Ovary (tissue), 9 donors: ENCODE data around the gene TREML4. TPM values are rescaled to one million over a fixed set of nuclear protein-coding genes. Genes with fewer than 3 reads are reported as not detected.

Source experiments
- DNase-seq, 5 donors: peaks; one replicate each; pipeline ENCODE4 v3.0.0-alpha.2; 2019 to 2020
- H3K27ac ChIP-seq, 2 donors: fragments of 200-600 bp; one replicate each; pipeline versions ENCODE4 v1.5.1 to v1.8.0; 2019 to 2022
- H3K27me3 ChIP-seq: fragments of 200-600 bp; one replicate; pipeline ENCODE4 v1.8.0; 2022
- H3K36me3 ChIP-seq: fragments of 200-600 bp; sonication (generic); one replicate; pipeline ENCODE4 v1.5.1; 2019
- H3K4me1 ChIP-seq: one replicate; pipeline ENCODE4 v1.8.1; 2013; ENCODE audit warnings: mild to moderate bottlenecking, moderate library complexity; ENCODE audit not compliant: insufficient read depth
- H3K4me3 ChIP-seq: fragments of 200-600 bp; sonication (generic); one replicate; pipeline ENCODE4 v1.5.1; 2017
- H3K9me3 ChIP-seq, 2 donors: fragments of 200-600 bp in 1 of 2; sonication (generic) in 1 of 2; one replicate each; pipeline versions ENCODE4 v1.5.1 to v1.8.1; 2013 to 2019; ENCODE audit warnings: mild to moderate bottlenecking in 1 of 2, moderate library complexity in 1 of 2
- EP300 ChIP-seq: sonication (generic); formaldehyde crosslinking; IDR thresholded peaks from one replicate; pipeline ENCODE4 v1.6.1; 2017; ENCODE audit warnings: antibody characterized with exemption
- POLR2A ChIP-seq: fragments of 450-650 bp; IDR thresholded peaks from one replicate; pipeline ENCODE4 v1.6.1; 2017; ENCODE audit warnings: antibody characterized with exemption, mild to moderate bottlenecking, moderate library complexity
- WGBS, 3 donors: extraction: QIAGEN DNeasy Blood & Tissue Kit in 1 of 3; methylation state at CpG; one replicate each; pipeline versions ENCODE4 v1.1.5 to v1.1.7; 2013 to 2017; 5-methylcytosine and 5-hydroxymethylcytosine counted together
- intact Hi-C, 4 donors: fragments of 100-400 bp; cut with DNase I; formaldehyde crosslinking; loops; one replicate each; pipeline versions ENCODE4 v1.11.0 to v1.15.1; 2022 to 2023
- polyA plus RNA-seq, 2 donors: library from polyadenylated mRNA; stranded (reverse); fragments of 200-250 nt in 1 of 2; fragments of 350-450 nt in 1 of 2; fragmentation: Illumina TruSeq in 1 of 2; extraction: RNeasy Lipid Tissue Mini Kit (QIAGEN cat#74804) in 1 of 2; gene quantifications; one replicate each; pipeline ENCODE4 v1.2.3, GENCODE V29; 2013 to 2014
- total RNA-seq, 7 donors: library from RNA; depleted of rRNA in 2 of 7; stranded (reverse); fragments of >200 nt in 2 of 7; fragmentation: NEBNext Ultra II Directional in 3 of 7; extraction: Animal tissue kit (Norgen Biotek cat#: 25700) in 3 of 7; gene quantifications; one replicate each; pipeline versions ENCODE4 v1.1.0 to v1.2.4, GENCODE V29; 2016 to 2023
- TF ChIP-seq, protein P1 (sequence below), 3 donors: fragments of 450-650 bp in 2 of 3; fragments of 200-600 bp in 1 of 3; IDR thresholded peaks; one replicate each; pipeline versions ENCODE4 v1.5.1 to v1.8.0; 2016 to 2022; ENCODE audit warnings: antibody characterized with exemption in 3 of 3, mild to moderate bottlenecking in 1 of 3
- donor health status: DM: no; HTN: no; CAD: no; lungs with moderate emphysema.
- donor health status: DM: no; HTN: no; CAD: no.
- donor health status: Bipolar disorder and iron deficiency.
- donor health status: DM: yes; HTN: yes; CAD: no.
- donor health status: DM: no; HTN: no; CAD: no.
- donor health status: DM: yes; HTN: yes; CAD: no.

Gene TREML4
- total and polyA plus RNA-seq, 9 donors: not detected

DNA sequence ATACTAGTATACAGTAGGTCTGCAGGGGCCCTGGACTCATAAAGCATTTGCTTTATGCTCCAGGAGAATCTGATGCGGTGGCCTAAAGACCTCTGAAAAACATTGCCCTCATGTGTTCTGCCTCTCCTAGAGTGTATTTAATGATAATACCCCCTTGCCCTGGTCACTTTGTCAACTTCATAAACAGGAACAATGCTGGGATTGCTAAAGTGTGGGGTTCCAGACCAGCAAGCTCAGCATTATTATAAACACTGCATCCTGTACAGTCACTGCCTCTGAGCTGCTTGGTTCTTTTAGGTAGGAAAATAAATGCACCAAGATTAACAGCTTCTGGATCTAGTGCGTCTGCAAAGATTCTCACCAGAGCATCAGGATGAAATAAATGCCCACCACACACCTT, 46.1 kb downstream of the TREML4 start:
- Histone ChIP-seq H3K4me1 (no peaks in the 10 kb centered on the region), H3K27ac (no peak overlapping the region), H3K4me3 (no peak overlapping the region), H3K36me3 (no peaks in the 10 kb centered on the region), H3K27me3 (no peaks in the 10 kb centered on the region), H3K9me3 (no peaks in the 10 kb centered on the region)
- no peak for DNase-seq
- WGBS, 3 donors: 89 to 94% (median 92%) methylated on average over 2 of the region's 2 CpGs
- TF ChIP-seq POLR2A (no peak), EP300 (no peak)
- TF ChIP-seq, protein P1, sequence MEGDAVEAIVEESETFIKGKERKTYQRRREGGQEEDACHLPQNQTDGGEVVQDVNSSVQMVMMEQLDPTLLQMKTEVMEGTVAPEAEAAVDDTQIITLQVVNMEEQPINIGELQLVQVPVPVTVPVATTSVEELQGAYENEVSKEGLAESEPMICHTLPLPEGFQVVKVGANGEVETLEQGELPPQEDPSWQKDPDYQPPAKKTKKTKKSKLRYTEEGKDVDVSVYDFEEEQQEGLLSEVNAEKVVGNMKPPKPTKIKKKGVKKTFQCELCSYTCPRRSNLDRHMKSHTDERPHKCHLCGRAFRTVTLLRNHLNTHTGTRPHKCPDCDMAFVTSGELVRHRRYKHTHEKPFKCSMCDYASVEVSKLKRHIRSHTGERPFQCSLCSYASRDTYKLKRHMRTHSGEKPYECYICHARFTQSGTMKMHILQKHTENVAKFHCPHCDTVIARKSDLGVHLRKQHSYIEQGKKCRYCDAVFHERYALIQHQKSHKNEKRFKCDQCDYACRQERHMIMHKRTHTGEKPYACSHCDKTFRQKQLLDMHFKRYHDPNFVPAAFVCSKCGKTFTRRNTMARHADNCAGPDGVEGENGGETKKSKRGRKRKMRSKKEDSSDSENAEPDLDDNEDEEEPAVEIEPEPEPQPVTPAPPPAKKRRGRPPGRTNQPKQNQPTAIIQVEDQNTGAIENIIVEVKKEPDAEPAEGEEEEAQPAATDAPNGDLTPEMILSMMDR (IDR thresholded peaks at IDR 0.05): no peak
- intact Hi-C loops: no loop called here

DNA sequence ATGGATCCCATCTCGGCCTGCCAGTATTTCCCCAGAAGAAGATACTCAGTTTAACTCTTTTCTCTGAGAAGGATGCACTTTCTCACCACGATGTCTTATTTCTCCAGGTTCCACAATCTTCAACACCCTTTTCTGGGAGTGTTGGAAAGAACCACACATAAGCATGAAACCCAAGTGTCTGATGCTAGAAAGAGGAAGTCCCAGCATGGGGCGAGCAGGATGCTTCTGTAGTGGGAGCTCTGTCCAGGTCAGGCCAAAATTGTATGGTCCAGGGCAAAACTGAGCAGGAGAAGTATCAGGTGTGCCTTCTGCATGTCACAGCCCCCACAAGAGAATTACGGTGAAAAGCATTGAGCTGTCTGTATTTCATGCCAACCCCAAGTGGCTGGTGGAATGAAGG, 47.3 kb downstream of the TREML4 start:
- Histone ChIP-seq H3K9me3 (no peaks in the 10 kb centered on the region), H3K27me3 (no peaks in the 10 kb centered on the region), H3K36me3 (no peaks in the 10 kb centered on the region), H3K4me3 (no peak overlapping the region), H3K27ac (no peak overlapping the region), H3K4me1 (no peaks in the 10 kb centered on the region)
- no peak for DNase-seq
- intact Hi-C loops: no loop called here
- WGBS, 3 donors: 72 to 85% (median 74%) methylated on average over 4 of the region's 4 CpGs
- TF ChIP-seq, protein P1 (IDR thresholded peaks at IDR 0.05): no peak
- TF ChIP-seq POLR2A (no peak), EP300 (no peak)

- no peaks in the 10 kb centered on the region for H3K36me3 ChIP-seq
- intact Hi-C loops: no loop called here
- DNase-seq: no peak
Measured at GRCh38 chr6:41277605-41278004, 49.5 kb downstream of the TREML4 start.

GRCh38 chr6:41278699-41279405, 50.7 kb downstream of the TREML4 start:
- Histone ChIP-seq H3K27me3 (no peaks in the 10 kb centered on the region), H3K27ac (no peak overlapping the region), H3K4me1 (no peaks in the 10 kb centered on the region), H3K4me3 (no peak overlapping the region), H3K36me3 (no peaks in the 10 kb centered on the region), H3K9me3 (no peaks in the 10 kb centered on the region)
- WGBS, 3 donors: 35 to 40% (median 39%) methylated on average over 10 of the region's 10 CpGs
- intact Hi-C loops: no loop called here
- TF ChIP-seq EP300 (no peak), POLR2A (no peak)
- TF ChIP-seq, protein P1 (IDR thresholded peaks at IDR 0.05): no peak
- peak in 2 of 5 donors; percentile 31 to 40 for DNase-seq

More at GRCh38 chr6:41277605-41278004, 49.5 kb downstream of the TREML4 start:
- Histone ChIP-seq H3K27ac (no peak overlapping the region), H3K9me3 (no peaks in the 10 kb centered on the region), H3K27me3 (no peaks in the 10 kb centered on the region), H3K4me3 (no peak overlapping the region), H3K4me1 (no peaks in the 10 kb centered on the region)
- WGBS, 3 donors: 77 to 86% (median 83%) methylated on average over 2 of the region's 2 CpGs
- TF ChIP-seq EP300 (no peak), POLR2A (no peak)
- TF ChIP-seq, protein P1 (IDR thresholded peaks at IDR 0.05): no peak
